ENCODE results near the gene TPM3. TPM values are rescaled to one million over a fixed set of nuclear protein-coding genes. Genes with fewer than 3 reads are reported as not detected.

The TPM3 gene
- total RNA-seq, 1 donor from 2014 or later, result 213 TPM

Other genes with a start within 250 kb of the TPM3 start
- 12.1 TPM for gene DENND4B, start 245.4 kb downstream of the TPM3 start, total RNA-seq
- gene CRTC2, start 233.5 kb downstream of the TPM3 start, total RNA-seq, result 13.3 TPM
- 42.3 TPM for gene SLC39A1, start 228.6 kb downstream of the TPM3 start, total RNA-seq
- gene CREB3L4, start 224.2 kb downstream of the TPM3 start, total RNA-seq, result 7.6 TPM
- gene JTB, start 214.4 kb downstream of the TPM3 start, total RNA-seq, result 73.2 TPM
- 60.5 TPM for gene RAB13, start 205.8 kb downstream of the TPM3 start, total RNA-seq
- 1,798 TPM for gene RPS27, start 201.3 kb downstream of the TPM3 start, total RNA-seq
- gene NUP210L, start 37.0 kb downstream of the TPM3 start, total RNA-seq, result 0.04 TPM
- not detected for gene CFAP141, start 14.2 kb upstream of the TPM3 start, total RNA-seq
- 80.9 TPM for gene UBAP2L, start 28.9 kb upstream of the TPM3 start, total RNA-seq
- 86.6 TPM for gene HAX1, start 80.5 kb upstream of the TPM3 start, total RNA-seq
- not detected for gene AQP10, start 129.0 kb upstream of the TPM3 start, total RNA-seq
- 3.7 TPM for gene ATP8B2, start 133.4 kb upstream of the TPM3 start, total RNA-seq
- gene IL6R, start 213.2 kb upstream of the TPM3 start, total RNA-seq, result 6.1 TPM